ENCODE results near the gene PCDH19. TPM values are rescaled to one million over a fixed set of nuclear protein-coding genes. Genes with fewer than 3 reads are reported as not detected.

PCDH19 gene
- total and polyA plus RNA-seq, 2 donors (not counting 1 experiment from before 2014, with no cell fraction given), result under 0.01 to 0.05 TPM

DNA sequence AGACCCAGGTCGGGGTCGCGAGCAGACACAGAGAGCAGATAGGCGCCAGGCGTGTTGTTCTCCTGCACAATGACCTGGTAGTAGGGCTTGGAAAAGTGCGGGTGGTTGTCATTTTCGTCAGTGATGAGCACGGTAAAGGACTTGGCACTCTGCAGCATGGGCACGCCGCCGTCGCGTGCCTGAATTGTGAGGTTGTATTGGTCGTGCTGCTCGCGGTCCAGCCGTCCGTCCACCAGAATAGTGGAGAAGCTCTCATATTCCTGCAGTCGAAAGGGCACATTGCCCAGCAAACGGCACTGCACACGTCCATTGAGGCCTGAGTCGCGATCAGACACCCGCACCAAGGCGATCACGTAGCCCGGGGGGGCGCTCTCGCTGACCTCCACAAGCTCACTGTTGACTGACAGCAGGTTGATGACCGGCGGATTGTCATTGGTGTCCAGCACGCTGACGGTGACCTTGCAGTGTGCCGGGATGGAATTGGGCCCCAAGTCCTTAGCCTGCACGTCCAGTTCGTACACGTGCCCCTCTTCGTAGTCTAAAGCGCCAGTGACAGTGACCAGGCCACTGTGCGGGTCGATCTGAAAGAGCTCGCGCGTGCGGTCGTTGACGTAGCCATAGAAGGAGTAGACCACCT, 2.8 kb downstream of the PCDH19 start:
- no peaks in the 10 kb centered on the region for H3K79me2 ChIP-seq (ENCODE audit: control insufficient read depth, insufficient read depth, low read length)
- H3K4me3 ChIP-seq (replicated peaks in 1 of 4; ENCODE audit: control extremely low read depth in 1 of 4, insufficient read depth in 1 of 4, low read depth in 3 of 4, low read length in 4 of 4), result no peak overlapping the region

DNA sequence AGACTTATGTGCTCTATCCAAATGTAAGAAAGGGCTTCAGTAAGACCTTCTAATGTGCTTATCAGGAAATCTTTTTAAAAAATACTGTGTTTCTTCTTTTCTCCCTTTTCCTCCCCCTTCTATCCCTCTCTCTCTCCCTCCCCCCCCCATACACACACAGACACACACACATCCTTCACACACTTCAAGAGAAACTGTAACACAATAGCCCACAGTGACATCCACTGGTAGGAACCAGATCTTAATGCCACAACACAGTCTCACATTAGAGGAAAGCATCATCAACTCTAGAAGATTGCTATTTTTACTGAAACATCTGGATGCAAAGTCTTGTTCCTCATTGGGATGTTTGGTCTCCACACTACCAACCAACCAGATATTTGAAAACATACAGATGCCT, 4.6 kb downstream of the PCDH19 start:
- no peak overlapping the region for H3K4me3 ChIP-seq (replicated peaks in 1 of 4; ENCODE audit: control extremely low read depth in 1 of 4, insufficient read depth in 1 of 4, low read depth in 3 of 4, low read length in 4 of 4)
- H3K27me3 ChIP-seq (ENCODE audit: control insufficient read depth, insufficient read depth, low read length), result peaks cover 3% of the 10 kb centered on the region
- H3K4me2 ChIP-seq (ENCODE audit: extremely low read depth, insufficient read depth, low read length), result no peak overlapping the region

More for the DNA sequence above, 2.8 kb downstream of the PCDH19 start:
- H3K36me3 ChIP-seq (ENCODE audit: control insufficient read depth, insufficient read depth, low read length), result no peaks in the 10 kb centered on the region
- H3K9ac ChIP-seq (ENCODE audit: insufficient read depth, low read length), result no peak overlapping the region
- no peak overlapping the region for H2AFZ ChIP-seq (ENCODE audit: low read length)
- no peak overlapping the region for H3K4me2 ChIP-seq (ENCODE audit: extremely low read depth, insufficient read depth, low read length)
- peaks cover 9% of the 10 kb centered on the region for H3K27me3 ChIP-seq (ENCODE audit: control insufficient read depth, insufficient read depth, low read length)
- H4K20me1 ChIP-seq (ENCODE audit: control insufficient read depth, extremely low read depth, insufficient read depth, low read length), result no peaks in the 10 kb centered on the region
- no peak for TF ChIP-seq EZH2 (IDR thresholded peaks at IDR 0.05; ENCODE audit: low read length, missing control alignments)
- TF ChIP-seq, protein P1, sequence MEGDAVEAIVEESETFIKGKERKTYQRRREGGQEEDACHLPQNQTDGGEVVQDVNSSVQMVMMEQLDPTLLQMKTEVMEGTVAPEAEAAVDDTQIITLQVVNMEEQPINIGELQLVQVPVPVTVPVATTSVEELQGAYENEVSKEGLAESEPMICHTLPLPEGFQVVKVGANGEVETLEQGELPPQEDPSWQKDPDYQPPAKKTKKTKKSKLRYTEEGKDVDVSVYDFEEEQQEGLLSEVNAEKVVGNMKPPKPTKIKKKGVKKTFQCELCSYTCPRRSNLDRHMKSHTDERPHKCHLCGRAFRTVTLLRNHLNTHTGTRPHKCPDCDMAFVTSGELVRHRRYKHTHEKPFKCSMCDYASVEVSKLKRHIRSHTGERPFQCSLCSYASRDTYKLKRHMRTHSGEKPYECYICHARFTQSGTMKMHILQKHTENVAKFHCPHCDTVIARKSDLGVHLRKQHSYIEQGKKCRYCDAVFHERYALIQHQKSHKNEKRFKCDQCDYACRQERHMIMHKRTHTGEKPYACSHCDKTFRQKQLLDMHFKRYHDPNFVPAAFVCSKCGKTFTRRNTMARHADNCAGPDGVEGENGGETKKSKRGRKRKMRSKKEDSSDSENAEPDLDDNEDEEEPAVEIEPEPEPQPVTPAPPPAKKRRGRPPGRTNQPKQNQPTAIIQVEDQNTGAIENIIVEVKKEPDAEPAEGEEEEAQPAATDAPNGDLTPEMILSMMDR (conservative IDR thresholded peaks at IDR 0.05 in 1 of 2, IDR thresholded peaks at IDR 0.05 in 1 of 2; ENCODE audit: low read depth in 1 of 2, low read length in 2 of 2), result no peak
- no peaks in the 10 kb centered on the region for H3K9me3 ChIP-seq (ENCODE audit: control insufficient read depth, insufficient read depth, low read depth, low read length)
- DNase-seq (ENCODE audit: low read depth in 2 of 2), result no peak
- H3K4me1 ChIP-seq (ENCODE audit: control insufficient read depth, extremely low read depth, insufficient read depth, low read length), result no peaks in the 10 kb centered on the region
- H3K27ac ChIP-seq (ENCODE audit: insufficient read depth, low read length), result no peak overlapping the region

DNA sequence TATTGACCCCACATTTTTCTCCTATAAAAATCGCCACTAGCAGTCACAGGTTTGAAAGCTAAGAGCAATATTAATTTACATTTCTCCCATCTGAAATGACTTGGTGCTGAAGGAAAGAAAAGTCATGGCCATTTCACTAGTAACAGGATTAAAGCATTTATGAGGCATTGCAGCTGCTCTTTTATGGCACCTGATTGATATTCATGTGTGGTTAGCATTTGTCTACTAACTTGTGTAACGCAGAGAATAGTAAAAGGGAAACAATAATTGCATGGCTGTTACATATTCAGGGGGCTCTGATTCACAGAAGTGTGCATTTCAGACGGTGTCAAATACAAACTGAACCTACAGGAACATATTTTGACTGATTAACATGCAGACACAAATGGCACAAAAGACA, 5.2 kb downstream of the PCDH19 start:
- H3K27me3 ChIP-seq (ENCODE audit: control insufficient read depth, insufficient read depth, low read length), result peaks cover 3% of the 10 kb centered on the region
- no peaks in the 10 kb centered on the region for H3K36me3 ChIP-seq (ENCODE audit: control insufficient read depth, insufficient read depth, low read length)
- TF ChIP-seq EZH2 (IDR thresholded peaks at IDR 0.05; ENCODE audit: low read length, missing control alignments), result no peak
- TF ChIP-seq, protein P1 (conservative IDR thresholded peaks at IDR 0.05 in 1 of 2, IDR thresholded peaks at IDR 0.05 in 1 of 2; ENCODE audit: low read depth in 1 of 2, low read length in 2 of 2), result no peak
- no peak overlapping the region for H3K4me2 ChIP-seq (ENCODE audit: extremely low read depth, insufficient read depth, low read length)
- no peak overlapping the region for H3K9ac ChIP-seq (ENCODE audit: insufficient read depth, low read length)
- no peak overlapping the region for H3K4me3 ChIP-seq (replicated peaks in 1 of 4; ENCODE audit: control extremely low read depth in 1 of 4, insufficient read depth in 1 of 4, low read depth in 3 of 4, low read length in 4 of 4)
- no peak overlapping the region for H2AFZ ChIP-seq (ENCODE audit: low read length)
- DNase-seq (ENCODE audit: low read depth in 2 of 2), result no peak
- no peaks in the 10 kb centered on the region for H3K9me3 ChIP-seq (ENCODE audit: control insufficient read depth, insufficient read depth, low read depth, low read length)
- H3K27ac ChIP-seq (ENCODE audit: insufficient read depth, low read length), result no peak overlapping the region
- no peaks in the 10 kb centered on the region for H4K20me1 ChIP-seq (ENCODE audit: control insufficient read depth, extremely low read depth, insufficient read depth, low read length)
- no peaks in the 10 kb centered on the region for H3K79me2 ChIP-seq (ENCODE audit: control insufficient read depth, insufficient read depth, low read length)
- H3K4me1 ChIP-seq (ENCODE audit: control insufficient read depth, extremely low read depth, insufficient read depth, low read length), result no peaks in the 10 kb centered on the region

More for the DNA sequence above, 4.6 kb downstream of the PCDH19 start:
- no peaks in the 10 kb centered on the region for H3K36me3 ChIP-seq (ENCODE audit: control insufficient read depth, insufficient read depth, low read length)
- H3K27ac ChIP-seq (ENCODE audit: insufficient read depth, low read length), result no peak overlapping the region
- no peak overlapping the region for H3K9ac ChIP-seq (ENCODE audit: insufficient read depth, low read length)
- no peaks in the 10 kb centered on the region for H3K4me1 ChIP-seq (ENCODE audit: control insufficient read depth, extremely low read depth, insufficient read depth, low read length)
- no peak overlapping the region for H2AFZ ChIP-seq (ENCODE audit: low read length)
- no peak for DNase-seq (ENCODE audit: low read depth in 2 of 2)
- no peak for TF ChIP-seq EZH2 (IDR thresholded peaks at IDR 0.05; ENCODE audit: low read length, missing control alignments)
- TF ChIP-seq, protein P1 (conservative IDR thresholded peaks at IDR 0.05 in 1 of 2, IDR thresholded peaks at IDR 0.05 in 1 of 2; ENCODE audit: low read depth in 1 of 2, low read length in 2 of 2), result no peak
- no peaks in the 10 kb centered on the region for H3K9me3 ChIP-seq (ENCODE audit: control insufficient read depth, insufficient read depth, low read depth, low read length)
- no peaks in the 10 kb centered on the region for H4K20me1 ChIP-seq (ENCODE audit: control insufficient read depth, extremely low read depth, insufficient read depth, low read length)
- no peaks in the 10 kb centered on the region for H3K79me2 ChIP-seq (ENCODE audit: control insufficient read depth, insufficient read depth, low read length)
